GM12891 (cell line): ENCODE measurements around the gene MICAL3.
A peak's percentile ranks its signal among the peaks of the same experiment; 100 is the strongest.

ENCODE experiments used
- DNase-seq: peaks from one replicate; pipeline ENCODE4 v3.0.0; 2011; ENCODE audit warnings: low spot score; ENCODE audit not compliant: insufficient read length
- FAIRE-seq: peaks from 2 replicates; lab custom pipeline; 2011; peaks lifted over from hg19 to GRCh38; lab: Jason Lieb, UNC
- PAX5 ChIP-seq: IDR thresholded peaks from 2 replicates; pipeline ENCODE4 v1.6.1; 2011; ENCODE audit warnings: low read length, moderate library complexity, mild to moderate bottlenecking; ENCODE audit not compliant: insufficient read depth, severe bottlenecking
- POLR2A ChIP-seq: IDR thresholded peaks from 2 replicates; pipeline ENCODE4 v1.6.1; 2011; ENCODE audit warnings: low read depth, low read length, control low read depth
- POLR2AphosphoS5 ChIP-seq: IDR thresholded peaks from 2 replicates; pipeline ENCODE4 v1.6.1; 2011; ENCODE audit warnings: low read depth, low read length, control low read depth
- POU2F2 ChIP-seq: IDR thresholded peaks from 2 replicates; pipeline ENCODE4 v1.6.1; 2011; ENCODE audit warnings: low read depth, mild to moderate bottlenecking, control low read depth, low read length, moderate library complexity
- SPI1 ChIP-seq: IDR thresholded peaks from 2 replicates; pipeline ENCODE4 v1.6.1; 2011; ENCODE audit warnings: low read depth, low read length, control low read depth
- TAF1 ChIP-seq: IDR thresholded peaks from 2 replicates; pipeline ENCODE4 v1.6.1; 2011; ENCODE audit warnings: low read depth, low read length, control low read depth

The MICAL3 gene

DNA sequence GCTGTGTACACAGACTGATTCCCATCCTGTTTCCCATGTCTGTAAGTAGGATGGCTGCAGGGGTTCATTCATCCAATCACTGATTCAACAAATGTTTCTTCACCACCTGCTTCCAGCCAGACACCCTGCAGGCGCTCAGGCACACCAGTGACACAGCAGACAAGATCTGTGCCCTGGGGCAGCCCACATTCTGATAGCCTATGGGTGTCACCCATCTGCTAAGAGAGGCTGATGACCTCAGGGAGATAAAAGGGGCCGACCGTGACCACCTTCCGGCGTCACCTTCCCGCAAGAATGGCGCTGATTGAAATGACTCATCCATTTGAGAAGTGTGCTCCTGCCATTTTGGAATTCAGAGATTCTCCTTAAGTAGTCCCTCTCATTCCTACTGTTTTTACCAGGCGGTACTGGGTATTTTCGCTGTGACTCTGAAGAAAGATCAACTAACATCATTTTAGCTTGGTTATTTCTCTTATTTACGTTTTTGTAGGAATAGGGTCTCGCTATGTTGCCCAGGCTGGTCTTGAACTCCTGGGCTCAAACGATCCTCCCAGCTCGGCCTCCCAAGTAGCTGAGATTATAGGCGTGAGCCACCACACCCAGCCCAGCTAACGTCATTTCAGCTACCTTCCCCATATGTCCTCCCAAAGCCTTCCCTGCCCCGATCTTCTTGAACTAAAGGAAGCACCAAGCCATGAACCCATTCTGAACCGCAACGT, 176.8 kb downstream of the MICAL3 start:
- TF ChIP-seq POLR2AphosphoS5 (no peak), POU2F2 (no peak), SPI1 (no peak), POLR2A (no peak), TAF1 (no peak), PAX5 (no peak)
- FAIRE-seq (no peak), DNase-seq (no peak)

DNA sequence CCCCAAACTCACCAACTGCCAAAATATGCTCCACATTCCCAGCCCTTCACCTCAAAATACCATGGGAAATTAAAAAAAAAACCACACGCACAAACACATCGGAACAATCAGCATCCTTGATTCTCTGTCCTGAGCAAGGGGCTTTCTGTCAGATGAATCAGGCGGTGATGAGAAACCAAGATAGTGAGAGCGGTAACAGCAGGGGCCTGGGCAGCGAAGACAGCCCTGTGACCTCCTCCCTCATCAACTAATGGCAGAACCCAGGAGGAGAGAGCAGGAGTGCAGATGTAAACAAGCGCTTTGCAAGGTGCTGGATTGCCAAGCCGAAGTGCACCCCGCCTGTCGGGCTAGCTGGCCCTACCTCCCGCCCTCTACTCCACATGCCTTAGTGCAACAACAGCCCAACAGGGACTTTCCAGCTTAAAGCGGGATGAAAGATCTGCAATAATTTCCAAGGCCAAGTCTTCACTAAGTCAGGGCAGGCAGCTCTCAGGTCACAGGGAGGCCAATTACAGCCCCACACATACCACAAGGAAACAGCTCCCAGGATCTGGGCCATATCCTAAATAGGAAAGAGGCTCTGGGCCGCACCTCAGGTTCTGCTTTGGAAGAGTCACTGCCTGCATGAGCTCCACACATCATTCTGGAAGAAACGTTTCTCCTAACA, 177.9 kb downstream of the MICAL3 start:
- no peak for TF ChIP-seq POLR2AphosphoS5
- no peak for TF ChIP-seq PAX5
- TF ChIP-seq POU2F2 = no peak
- TF ChIP-seq TAF1 = no peak
- TF ChIP-seq POLR2A = no peak
- TF ChIP-seq SPI1 = no peak
- DNase-seq (no peak), FAIRE-seq (no peak)

DNA sequence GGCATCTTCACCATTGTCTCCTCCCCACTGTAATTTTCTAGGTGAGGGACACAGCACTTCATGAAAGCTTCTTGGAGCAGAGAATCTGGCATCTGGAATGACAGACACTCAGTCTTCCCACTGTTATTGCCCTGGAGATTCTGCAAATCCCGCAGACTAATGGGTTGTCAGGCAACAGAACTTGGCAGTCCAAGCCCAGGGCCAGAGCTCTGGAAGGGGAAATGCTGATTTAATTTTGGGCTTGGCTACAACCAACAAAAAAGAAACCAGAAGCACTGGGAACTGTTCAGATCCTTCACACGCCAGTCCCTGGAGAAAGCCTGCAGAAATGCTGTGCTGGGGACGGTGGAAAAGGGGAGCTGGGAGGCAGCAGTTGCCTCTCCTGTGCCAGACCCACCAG, 178.6 kb downstream of the MICAL3 start:
- FAIRE-seq (no peak), DNase-seq (no peak)
- no peak for TF ChIP-seq TAF1
- TF ChIP-seq POLR2A = no peak

DNA sequence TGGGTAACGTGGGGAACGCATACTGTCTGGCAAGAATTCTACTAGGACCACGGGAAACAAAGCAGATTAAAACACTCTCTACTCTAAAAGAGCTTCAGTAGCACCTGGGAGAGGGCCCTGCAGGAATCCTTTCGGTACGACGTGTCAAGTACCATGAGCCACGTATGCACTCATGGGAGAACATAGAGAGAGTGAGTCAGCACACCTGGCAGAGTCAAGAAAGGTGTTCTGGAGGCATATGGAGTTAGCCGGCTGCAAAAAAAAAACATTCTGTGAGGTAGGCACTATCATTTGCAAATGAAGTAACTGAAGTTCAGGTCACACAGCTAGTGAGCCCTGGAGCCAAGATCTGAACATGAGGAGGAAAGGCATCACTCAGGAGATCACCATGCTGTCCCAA, 179.0 kb downstream of the MICAL3 start:
- TF ChIP-seq POU2F2 (no peak), PAX5 (no peak), TAF1 (no peak), POLR2A (no peak), SPI1 (no peak), POLR2AphosphoS5 (no peak)

DNA sequence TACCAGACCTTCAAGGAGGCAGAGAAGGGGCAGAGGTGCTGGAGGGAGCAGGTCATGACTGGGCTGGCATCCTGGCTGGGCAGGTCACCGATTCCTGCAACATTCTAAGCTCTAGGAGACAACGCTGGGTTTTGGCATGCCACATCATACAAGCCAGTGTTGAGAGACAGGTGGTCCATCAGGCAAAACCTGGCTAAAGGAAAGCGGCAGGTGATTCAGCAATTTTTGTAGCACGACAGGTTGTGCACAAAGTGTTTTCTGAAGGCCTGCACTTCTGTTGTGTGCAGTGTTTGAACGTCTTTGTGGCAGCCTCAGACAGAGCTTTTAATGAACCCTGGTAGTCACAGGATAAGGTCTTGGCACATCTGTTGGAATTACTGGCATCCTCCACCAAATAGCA, 180.2 kb downstream of the MICAL3 start:
- TF ChIP-seq PAX5 = no peak
- no peak for TF ChIP-seq TAF1
- TF ChIP-seq POLR2AphosphoS5 = no peak
- TF ChIP-seq SPI1 = no peak
- no peak for TF ChIP-seq POU2F2
- TF ChIP-seq POLR2A = no peak
- DNase-seq (no peak), FAIRE-seq (no peak)

More for the DNA sequence above, 179.0 kb downstream of the MICAL3 start:
- no peak for FAIRE-seq
- no peak for DNase-seq

DNA sequence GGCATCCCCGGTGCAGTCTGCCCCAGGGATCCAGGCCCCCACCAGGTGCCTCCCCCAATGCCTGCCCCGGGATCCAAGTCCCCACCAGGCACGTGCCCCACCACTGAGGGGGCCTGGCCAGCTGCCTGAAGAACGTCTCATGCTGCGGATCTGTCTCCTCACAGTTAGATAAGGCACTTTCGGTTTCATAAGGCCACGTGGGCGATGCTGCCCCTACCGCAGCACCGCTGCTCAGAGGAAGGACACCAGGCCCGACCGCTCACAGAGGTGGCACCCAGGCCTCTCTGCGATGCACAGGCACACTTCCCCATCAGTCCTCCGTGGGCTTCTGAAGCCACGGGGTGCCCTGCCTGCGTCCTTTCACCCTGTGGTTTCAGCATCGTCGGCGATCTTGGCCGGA, 182.0 kb downstream of the MICAL3 start:
- peak; percentile 66 for DNase-seq
- peak; percentile 71 for FAIRE-seq
- TF ChIP-seq POU2F2 (no peak), TAF1 (no peak), SPI1 (no peak), POLR2A (0 out of 2 replicates have a peak, but pooled peaks have one; percentile 21)

DNA sequence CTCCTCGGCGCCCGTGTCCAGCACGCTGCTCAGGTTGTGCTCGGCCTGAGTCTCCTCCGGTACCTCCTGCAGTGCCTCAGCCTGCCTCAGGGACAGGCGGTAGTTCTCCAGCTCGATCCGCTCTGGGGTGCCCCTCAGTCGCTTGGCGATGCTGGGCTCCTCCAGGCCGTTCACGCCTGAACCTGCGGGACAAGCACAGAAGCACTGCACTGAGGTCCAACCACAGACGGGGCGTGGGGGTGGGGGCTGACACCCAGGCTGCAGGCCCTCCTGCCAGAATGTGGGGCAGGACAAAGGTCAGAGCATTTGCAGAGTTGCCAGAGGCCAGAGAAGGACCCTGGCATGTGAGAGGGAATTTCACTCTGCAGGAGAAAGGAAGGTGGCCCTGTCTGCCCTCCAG, 182.5 kb downstream of the MICAL3 start:
- DNase-seq (no peak), FAIRE-seq (no peak)
- no peak for TF ChIP-seq PAX5
- TF ChIP-seq POU2F2 = no peak
- no peak for TF ChIP-seq SPI1
- no peak for TF ChIP-seq POLR2AphosphoS5
- no peak for TF ChIP-seq POLR2A
- TF ChIP-seq TAF1 = no peak

DNA sequence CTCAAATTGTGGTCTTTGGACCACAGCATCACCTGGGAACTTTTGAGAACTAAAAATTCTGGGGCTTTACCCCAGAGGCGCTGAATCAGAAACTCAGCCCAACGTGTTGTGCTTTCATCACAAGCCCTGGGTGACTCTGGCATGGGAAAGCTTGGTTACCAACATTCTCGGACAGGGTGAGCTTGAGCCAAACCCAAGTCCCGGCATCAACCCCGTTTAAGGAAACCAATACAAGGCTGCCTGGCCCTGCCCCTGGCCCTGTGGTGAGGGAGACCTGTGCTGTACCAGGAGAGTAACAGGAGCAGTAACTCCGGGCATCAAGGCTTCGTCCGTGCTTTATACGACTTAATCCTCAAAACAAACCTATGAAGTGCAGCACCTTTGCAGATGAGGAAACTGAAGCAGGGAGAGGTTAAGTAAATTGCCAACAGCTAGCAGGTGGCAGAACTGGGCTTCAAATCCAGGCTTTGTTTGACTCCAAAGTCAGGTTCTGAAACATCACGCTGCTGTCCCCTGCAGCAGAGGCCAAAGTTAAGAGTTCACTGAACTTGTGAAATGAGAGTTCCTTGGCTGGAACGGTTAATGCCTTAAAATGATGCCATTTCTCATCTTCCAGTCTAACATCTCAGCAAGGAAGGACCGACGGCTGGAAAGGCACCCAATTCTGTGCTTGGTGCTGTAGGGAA, 186.0 kb downstream of the MICAL3 start:
- no peak for FAIRE-seq
- TF ChIP-seq POU2F2 = no peak
- no peak for TF ChIP-seq SPI1
- no peak for TF ChIP-seq POLR2A
- TF ChIP-seq TAF1 = no peak
- TF ChIP-seq PAX5 = no peak

DNA sequence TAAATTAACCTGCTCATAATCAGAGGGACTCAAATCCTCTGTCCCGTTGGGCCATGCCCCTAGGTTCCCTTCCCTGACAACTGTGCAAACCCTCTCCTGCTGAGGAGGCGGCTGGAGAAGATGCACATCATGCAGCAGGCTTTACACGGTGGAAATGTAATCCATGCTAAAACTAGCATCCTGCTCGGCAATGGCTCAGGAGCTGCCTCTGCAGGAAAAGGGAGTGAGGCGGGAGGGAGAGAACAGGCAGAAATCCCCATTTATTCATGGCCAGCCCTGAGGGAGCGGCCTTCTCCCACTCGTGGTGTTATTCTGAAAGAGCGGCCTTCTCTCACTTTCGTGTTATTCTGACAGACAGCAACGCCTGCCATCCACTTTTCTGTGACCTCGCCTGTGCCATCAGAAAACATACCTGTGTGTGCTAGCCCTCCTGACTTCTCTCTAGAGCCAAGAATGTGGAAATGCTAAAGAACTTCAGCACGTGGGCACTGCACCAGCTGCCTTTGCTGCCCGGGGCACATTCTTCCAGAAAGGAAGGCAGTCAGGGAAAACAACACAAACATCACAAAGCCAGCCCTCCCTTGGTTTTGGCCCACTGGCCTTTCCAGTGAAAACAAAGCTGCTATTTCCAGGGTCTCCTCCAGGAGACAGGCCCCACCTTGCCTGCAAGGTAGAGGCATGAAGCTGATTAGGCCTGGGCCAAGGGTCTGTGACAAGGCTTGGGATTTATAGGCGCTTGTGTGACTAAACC, 187.2 kb downstream of the MICAL3 start:
- FAIRE-seq = no peak
- no peak for DNase-seq
- no peak for TF ChIP-seq POLR2AphosphoS5
- TF ChIP-seq SPI1 = no peak
- no peak for TF ChIP-seq PAX5
- TF ChIP-seq POLR2A = no peak
- TF ChIP-seq TAF1 = no peak
- no peak for TF ChIP-seq POU2F2

More for the DNA sequence above, 186.0 kb downstream of the MICAL3 start:
- no peak for DNase-seq

DNA sequence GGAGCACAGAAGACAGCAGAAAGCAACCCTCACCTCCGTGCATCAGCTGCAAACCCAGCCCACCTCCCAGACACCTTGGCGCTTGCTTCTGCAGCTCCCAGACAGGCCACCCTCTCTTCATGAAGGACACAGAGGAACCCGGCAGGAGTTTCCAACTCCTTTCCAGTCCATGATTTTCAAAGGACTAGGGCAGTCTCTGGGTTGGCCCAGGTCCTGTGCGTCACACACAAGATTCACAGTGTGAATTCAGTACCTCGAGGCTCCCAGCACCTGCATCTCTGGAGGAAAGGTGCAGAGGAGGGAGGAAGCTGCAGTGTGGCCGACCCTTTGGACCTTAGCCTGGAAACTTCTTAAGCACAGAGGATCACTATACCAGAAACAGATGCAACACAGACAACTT, 189.1 kb downstream of the MICAL3 start:
- TF ChIP-seq POLR2AphosphoS5 = no peak
- TF ChIP-seq POU2F2 = no peak
- TF ChIP-seq PAX5 = no peak
- no peak for TF ChIP-seq TAF1
- TF ChIP-seq POLR2A = no peak
- TF ChIP-seq SPI1 = no peak
- DNase-seq = no peak
- no peak for FAIRE-seq
